SK-N-SH (cell line): ENCODE results near the gene NRIP1. TPM values are rescaled to one million over a fixed set of nuclear protein-coding genes. Genes with fewer than 3 reads are reported as not detected.

Experiments
- CTCF ChIA-PET: fragments of 300-600, 350-600 bp; formaldehyde crosslinking; extraction: SDS; loops from one replicate; lab custom pipeline; 2021; lab: Yijun Ruan, JAX
- POLR2A ChIA-PET: fragments of 350-600 bp; sonication (Branson Sonifier 250); formaldehyde crosslinking; extraction: SDS; loops from one replicate; lab custom pipeline; 2020; ENCODE audit warnings: antibody characterized with exemption, inconsistent platforms; lab: Yijun Ruan, JAX
- DNase-seq: peaks from one replicate; pipeline ENCODE4 v3.0.0; 2012
- H2AFZ ChIP-seq: fragments of 200-600 bp; sonication (generic); 2 replicates; pipeline ENCODE4 v1.8.1; 2016; ENCODE audit warnings: antibody characterized with exemption, mild to moderate bottlenecking, low read depth
- H3F3A ChIP-seq: fragments of 200-600 bp; sonication (generic); replicated peaks from 2 replicates; pipeline ENCODE3; 2016; ENCODE audit warnings: antibody characterized with exemption, mild to moderate bottlenecking; ENCODE audit not compliant: insufficient read depth
- H3K27ac ChIP-seq, 2 experiments: fragments of 200-500 bp in 1 of 2; fragments of 200-600 bp in 1 of 2; sonication (Bioruptor generic) in 1 of 2; sonication (generic), shearing (Covaris generic) in 1 of 2; 2 replicates each; pipeline versions ENCODE4 v1.5.1 to v1.6.1; 2014 to 2016; ENCODE audit warnings: low read depth in 2 of 2, inconsistent platforms in 1 of 2, low read length in 1 of 2, mild to moderate bottlenecking in 1 of 2, mixed read lengths in 1 of 2
- H3K27me3 ChIP-seq: fragments of 200-600 bp; sonication (generic), shearing (Covaris generic); 2 replicates; pipeline ENCODE4 v1.6.1; 2016; ENCODE audit warnings: mixed run types; ENCODE audit not compliant: insufficient read depth
- H3K36me3 ChIP-seq, 2 experiments: fragments of 200-500 bp in 1 of 2; fragments of 200-600 bp in 1 of 2; sonication (Bioruptor generic) in 1 of 2; sonication (generic) in 1 of 2; replicated peaks in 1 of 2; 2 replicates each; pipeline versions ENCODE3 to v1.5.1; 2014 to 2016; ENCODE audit warnings: low read length in 1 of 2, mild to moderate bottlenecking in 1 of 2; ENCODE audit not compliant: insufficient read depth in 2 of 2, control insufficient read depth in 1 of 2
- H3K4me1 ChIP-seq, 2 experiments: fragments of 200-500 bp in 1 of 2; fragments of 200-600 bp in 1 of 2; sonication (Bioruptor generic) in 1 of 2; sonication (generic), shearing (Covaris generic) in 1 of 2; 2 replicates each; pipeline versions ENCODE4 v1.5.1 to v1.6.1; 2014 to 2016; ENCODE audit warnings: low read depth in 1 of 2, low read length in 1 of 2, mixed run types in 1 of 2; ENCODE audit not compliant: insufficient read depth in 2 of 2, control insufficient read depth in 1 of 2
- H3K4me2 ChIP-seq: fragments of 200-600 bp; sonication (generic), shearing (Covaris generic); 2 replicates; pipeline ENCODE4 v1.6.1; 2017; ENCODE audit warnings: mixed run types
- H3K4me3 ChIP-seq, 2 experiments: fragments of 200-500 bp in 1 of 2; fragments of 200-600 bp in 1 of 2; sonication (Bioruptor generic) in 1 of 2; sonication (generic), shearing (Covaris generic) in 1 of 2; 2 replicates each; pipeline versions ENCODE4 v1.5.1 to v1.8.1; 2014 to 2016; ENCODE audit warnings: low read depth in 2 of 2, inconsistent platforms in 1 of 2, low read length in 1 of 2, mild to moderate bottlenecking in 1 of 2, mixed read lengths in 1 of 2, moderate library complexity in 1 of 2
- H3K79me2 ChIP-seq: fragments of 200-600 bp; sonication (generic); 2 replicates; pipeline ENCODE4 v1.8.1; 2017; ENCODE audit warnings: mild to moderate bottlenecking; ENCODE audit not compliant: insufficient read depth
- H3K9ac ChIP-seq: fragments of 200-600 bp; sonication (generic); 2 replicates; pipeline ENCODE4 v1.6.1; 2017; ENCODE audit warnings: mixed run types
- H3K9me2 ChIP-seq: fragments of 200-600 bp; sonication (generic); 2 replicates; pipeline ENCODE4 v1.6.1; 2017; ENCODE audit warnings: mixed run types
- H3K9me3 ChIP-seq: fragments of 200-600 bp; sonication (generic); 2 replicates; pipeline ENCODE4 v1.6.1; 2017; ENCODE audit warnings: mixed run types, mild to moderate bottlenecking, moderate library complexity
- H4K20me1 ChIP-seq: fragments of 200-600 bp; sonication (generic); 2 replicates; pipeline ENCODE4 v1.6.1; 2017; ENCODE audit warnings: mild to moderate bottlenecking, mixed run types; ENCODE audit not compliant: insufficient read depth
- CHD2 ChIP-seq: fragments of 150-350 bp; IDR thresholded peaks from 2 replicates; pipeline ENCODE4 v1.6.1; 2018; ENCODE audit warnings: low read length; ENCODE audit not compliant: partially characterized antibody
- ELF1 ChIP-seq: IDR thresholded peaks from 2 replicates; pipeline ENCODE4 v1.4.0; 2012
- EP300 ChIP-seq, 2 experiments: IDR thresholded peaks; 2 replicates each; pipeline versions ENCODE4 v1.4.0 to v1.6.1; 2012; ENCODE audit warnings: borderline replicate concordance in 1 of 2, low read depth in 1 of 2, low read length in 1 of 2
- FOSL2 ChIP-seq: IDR thresholded peaks from 2 replicates; pipeline ENCODE4 v1.4.0; 2012; ENCODE audit warnings: low read depth, mild to moderate bottlenecking, moderate library complexity, borderline replicate concordance
- FOXJ3 ChIP-seq: sonication (generic); formaldehyde crosslinking; IDR thresholded peaks from 2 replicates; pipeline ENCODE4 v1.5.1; 2020; ENCODE audit warnings: mild to moderate bottlenecking, missing genetic modification reagents
- MEF2A ChIP-seq: IDR thresholded peaks from 2 replicates; pipeline ENCODE4 v1.4.0; 2012; ENCODE audit warnings: low read depth, borderline replicate concordance
- MXI1 ChIP-seq: IDR thresholded peaks from 2 replicates; pipeline ENCODE4 v1.6.1; 2012; ENCODE audit warnings: mild to moderate bottlenecking, low read depth, low read length, improper control_type of control experiment
- NRF1 ChIP-seq: IDR thresholded peaks from 2 replicates; pipeline ENCODE4 v1.6.1; 2012; ENCODE audit warnings: low read depth, mild to moderate bottlenecking, low read length
- PBX3 ChIP-seq: IDR thresholded peaks from 2 replicates; pipeline ENCODE4; 2012
- POLR2AphosphoS5 ChIP-seq: IDR thresholded peaks from 2 replicates; pipeline ENCODE4 v1.6.1; 2012; ENCODE audit warnings: low read depth, low read length
- SIN3A ChIP-seq: IDR thresholded peaks from 2 replicates; pipeline ENCODE4 v1.6.1; 2012; ENCODE audit warnings: low read depth, mild to moderate bottlenecking, low read length, moderate library complexity, borderline replicate concordance
- TEAD4 ChIP-seq: IDR thresholded peaks from 2 replicates; pipeline ENCODE4 v1.4.0; 2012; ENCODE audit warnings: mild to moderate bottlenecking, borderline replicate concordance; ENCODE audit not compliant: insufficient read depth
- YY1 ChIP-seq: IDR thresholded peaks from 2 replicates; pipeline ENCODE4 v1.4.0; 2012; ENCODE audit warnings: low read depth, mild to moderate bottlenecking
- ZBTB33 ChIP-seq: IDR thresholded peaks from 2 replicates; pipeline ENCODE4 v1.4.0; 2012; ENCODE audit warnings: low read depth, borderline replicate concordance
- WGBS: methylation state at CpG from one replicate; pipeline ENCODE4 v1.1.6; 2017; ENCODE audit warnings: low lambda C conversion rate; 5-methylcytosine and 5-hydroxymethylcytosine counted together
- polyA plus RNA-seq, 3 experiments: library from polyadenylated mRNA; depleted of rRNA; stranded (reverse); fragments of >200 nt; gene quantifications; 2 replicates each; pipeline ENCODE4 v1.2.3, GENCODE V29; 2012
- TF ChIP-seq, protein P1 (sequence below): fragments of 150-350 bp; IDR thresholded peaks from 2 replicates; pipeline ENCODE4 v1.6.1; 2017; ENCODE audit warnings: antibody characterized with exemption, low read length, low read depth, borderline replicate concordance
- TF ChIP-seq, protein P2 (sequence below): fragments of 150-350 bp; IDR thresholded peaks from 2 replicates; pipeline ENCODE4 v1.6.1; 2016; ENCODE audit warnings: mild to moderate bottlenecking, low read depth, low read length

Gene NRIP1
- polyA plus RNA-seq, 1 of the 3 experiments (the other 2 are of a cell fraction) = 0.02 TPM

DNA sequence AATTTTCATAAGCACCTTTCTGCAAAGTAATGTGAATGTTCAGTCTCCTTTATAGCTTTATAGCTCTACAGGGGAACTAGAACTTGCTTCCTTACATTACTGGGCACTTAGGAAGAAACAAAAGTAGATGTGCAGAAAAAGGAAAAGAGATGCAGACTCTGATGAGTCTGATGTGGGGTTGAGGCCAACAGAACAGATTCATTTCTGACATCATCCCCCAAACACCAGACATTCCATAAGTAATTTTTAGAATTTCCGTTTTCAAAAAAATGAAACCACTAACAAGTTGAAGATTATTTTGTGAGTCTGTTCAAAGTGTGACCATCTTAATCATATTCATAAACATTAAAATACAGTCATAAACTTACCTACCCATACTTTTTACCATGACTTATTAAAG is 96.0 kb downstream of the NRIP1 start:
- Histone ChIP-seq H3K36me3 (no peaks in the 10 kb centered on the region), H3K27me3 (no peaks in the 10 kb centered on the region), H3K9me3 (no peaks in the 10 kb centered on the region), H3K79me2 (no peaks in the 10 kb centered on the region), H3K4me3 (no peak overlapping the region), H3K4me1 (no peaks in the 10 kb centered on the region), H2AFZ (no peak overlapping the region), H3K4me2 (no peak overlapping the region), H3F3A (no peaks in the 10 kb centered on the region), H3K9ac (no peak overlapping the region), H3K9me2 (no peaks in the 10 kb centered on the region), H3K27ac (no peak overlapping the region), H4K20me1 (no peaks in the 10 kb centered on the region)
- 4% methylated on average over 1 of the region's 1 CpG for WGBS
- TF ChIP-seq MXI1 (no peak), FOXJ3 (no peak), MEF2A (no peak), ZBTB33 (no peak), YY1 (no peak), FOSL2 (no peak), PBX3 (no peak), CHD2 (no peak), ELF1 (no peak), EP300 (IDR thresholded peaks at IDR 0.05; ENCODE audit: borderline replicate concordance in 1 of 2, low read depth in 1 of 2, low read length in 1 of 2) (no peak), POLR2AphosphoS5 (no peak)
- TF ChIP-seq, protein P1, sequence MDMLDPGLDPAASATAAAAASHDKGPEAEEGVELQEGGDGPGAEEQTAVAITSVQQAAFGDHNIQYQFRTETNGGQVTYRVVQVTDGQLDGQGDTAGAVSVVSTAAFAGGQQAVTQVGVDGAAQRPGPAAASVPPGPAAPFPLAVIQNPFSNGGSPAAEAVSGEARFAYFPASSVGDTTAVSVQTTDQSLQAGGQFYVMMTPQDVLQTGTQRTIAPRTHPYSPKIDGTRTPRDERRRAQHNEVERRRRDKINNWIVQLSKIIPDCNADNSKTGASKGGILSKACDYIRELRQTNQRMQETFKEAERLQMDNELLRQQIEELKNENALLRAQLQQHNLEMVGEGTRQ = no peak
- TF ChIP-seq, protein P2, sequence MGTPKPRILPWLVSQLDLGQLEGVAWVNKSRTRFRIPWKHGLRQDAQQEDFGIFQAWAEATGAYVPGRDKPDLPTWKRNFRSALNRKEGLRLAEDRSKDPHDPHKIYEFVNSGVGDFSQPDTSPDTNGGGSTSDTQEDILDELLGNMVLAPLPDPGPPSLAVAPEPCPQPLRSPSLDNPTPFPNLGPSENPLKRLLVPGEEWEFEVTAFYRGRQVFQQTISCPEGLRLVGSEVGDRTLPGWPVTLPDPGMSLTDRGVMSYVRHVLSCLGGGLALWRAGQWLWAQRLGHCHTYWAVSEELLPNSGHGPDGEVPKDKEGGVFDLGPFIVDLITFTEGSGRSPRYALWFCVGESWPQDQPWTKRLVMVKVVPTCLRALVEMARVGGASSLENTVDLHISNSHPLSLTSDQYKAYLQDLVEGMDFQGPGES = no peak
- DNase-seq = no peak
- ChIA-PET CTCF (interaction anchor here (1.3 kb wide), 1 partner anchor 11 kb away, joined by 3 read pairs; no protein-coding TSS in a partner anchor), POLR2A (no interaction called here)

- Histone ChIP-seq H3F3A (no peaks in the 10 kb centered on the region), H2AFZ (no peak overlapping the region), H4K20me1 (no peaks in the 10 kb centered on the region), H3K27ac (no peak overlapping the region), H3K79me2 (no peaks in the 10 kb centered on the region), H3K4me3 (no peak overlapping the region), H3K4me1 (no peaks in the 10 kb centered on the region), H3K4me2 (no peak overlapping the region), H3K9ac (no peak overlapping the region), H3K9me2 (no peaks in the 10 kb centered on the region), H3K9me3 (no peaks in the 10 kb centered on the region), H3K27me3 (no peaks in the 10 kb centered on the region), H3K36me3 (no peaks in the 10 kb centered on the region)
- CTCF ChIA-PET = no interaction called here
- POLR2A ChIA-PET = no interaction called here
- TF ChIP-seq SIN3A = no peak
- no peak for TF ChIP-seq TEAD4
- TF ChIP-seq PBX3 = no peak
- no peak for TF ChIP-seq EP300 (IDR thresholded peaks at IDR 0.05; ENCODE audit: borderline replicate concordance in 1 of 2, low read depth in 1 of 2, low read length in 1 of 2)
- no peak for TF ChIP-seq NRF1
- WGBS = 16% methylated on average over 5 of the region's 5 CpGs
- no peak for DNase-seq
Measured at GRCh38 chr21:14968029-14968428, 96.8 kb downstream of the NRIP1 start.
